Tibial nerve (tissue), 4 donors: ENCODE data around the gene CDHR1. TPM values are rescaled to one million over a fixed set of nuclear protein-coding genes. Genes with fewer than 3 reads are reported as not detected.

Experiments
- DNase-seq, 2 donors: peaks; one replicate each; pipeline ENCODE4 v3.0.0-alpha.2; 2019; ENCODE audit warnings: low spot score in 2 of 2
- H3K27ac ChIP-seq, 4 donors: fragments of 200-600 bp; sonication (generic) in 3 of 4; one replicate each; pipeline ENCODE4 v1.5.1; 2017 to 2019; ENCODE audit warnings: mild to moderate bottlenecking in 1 of 4
- H3K27me3 ChIP-seq, 2 donors: fragments of 200-600 bp; sonication (generic) in 1 of 2; one replicate each; pipeline versions ENCODE4 v1.5.1 to v1.6.0; 2017 to 2019
- H3K36me3 ChIP-seq, 3 donors: fragments of 200-600 bp; sonication (generic); one replicate each; pipeline ENCODE4 v1.5.1; 2018 to 2019
- H3K4me1 ChIP-seq, 4 donors: fragments of 200-600 bp; sonication (generic) in 3 of 4; one replicate each; pipeline ENCODE4 v1.5.1; 2017 to 2019
- H3K4me3 ChIP-seq, 4 donors: fragments of 200-600 bp; sonication (generic) in 3 of 4; one replicate each; pipeline ENCODE4 v1.5.1; 2017 to 2019; ENCODE audit warnings: mild to moderate bottlenecking in 1 of 4, moderate library complexity in 1 of 4
- H3K9me3 ChIP-seq, 4 donors: fragments of 200-600 bp; sonication (generic) in 3 of 4; one replicate each; pipeline ENCODE4 v1.5.1; 2017 to 2019
- CTCF ChIP-seq, 5 experiments: fragments of 200-600 bp in 3 of 5; fragments of 450-650 bp in 2 of 5; sonication (generic) in 3 of 5; IDR thresholded peaks; one replicate each; pipeline ENCODE4 v1.5.1; 2016 to 2019; ENCODE audit warnings: antibody characterized with exemption in 5 of 5, mild to moderate bottlenecking in 3 of 5, moderate library complexity in 2 of 5
- EP300 ChIP-seq, 2 donors: sonication (generic); formaldehyde crosslinking; IDR thresholded peaks; one replicate each; pipeline ENCODE4 v1.6.1; 2017; ENCODE audit warnings: antibody characterized with exemption in 2 of 2, mild to moderate bottlenecking in 1 of 2
- POLR2A ChIP-seq, 2 donors: fragments of 450-650 bp; IDR thresholded peaks; one replicate each; pipeline ENCODE4 v1.6.1; 2017; ENCODE audit warnings: antibody characterized with exemption in 2 of 2, mild to moderate bottlenecking in 2 of 2, moderate library complexity in 2 of 2
- WGBS, 2 donors: methylation state at CpG; one replicate each; pipeline ENCODE4 v1.1.5; 2018; 5-methylcytosine and 5-hydroxymethylcytosine counted together
- total RNA-seq, 4 donors: library from RNA; depleted of rRNA; stranded (reverse); fragments of >200 nt; gene quantifications; one replicate each; pipeline ENCODE4 v1.1.0, GENCODE V29; 2016

The CDHR1 gene
- total RNA-seq, 4 donors from 2014 or later: 0.30 to 1.0 (median 0.44) TPM; not detected in 1

- no peak for TF ChIP-seq EP300 (IDR thresholded peaks at IDR 0.05)
- TF ChIP-seq CTCF (IDR thresholded peaks at IDR 0.05): peak; percentile 54 to 78 (median 74)
- TF ChIP-seq POLR2A (IDR thresholded peaks at IDR 0.05): no peak
- H3K4me1 ChIP-seq: peaks cover 0 to 9% (median 0%) of the 10 kb centered on the region in 4 donors
- no peaks in the 10 kb centered on the region for H3K27me3 ChIP-seq
- H3K36me3 ChIP-seq: no peaks in the 10 kb centered on the region
- peaks cover 0 to 3% (median 0%) of the 10 kb centered on the region in 4 donors for H3K9me3 ChIP-seq
- peak overlapping the region in 1 of 4 donors; percentile 34 for H3K27ac ChIP-seq
- no peak overlapping the region for H3K4me3 ChIP-seq
- WGBS, 2 donors: 32 to 43% methylated on average over 31 to 35 of the region's 35 CpGs
- DNase-seq: peak; percentile 21 to 30
Measured at GRCh38 chr10:84256510-84257342, 62.4 kb downstream of the CDHR1 start.

GRCh38 chr10:84257343-84258020 is 63.1 kb downstream of the CDHR1 start:
- peaks cover 0 to 9% (median 0%) of the 10 kb centered on the region in 4 donors for H3K4me1 ChIP-seq
- WGBS, 2 donors: 71 to 79% methylated on average over 15 of the region's 15 CpGs
- H3K4me3 ChIP-seq: no peak overlapping the region
- H3K9me3 ChIP-seq: no peaks in the 10 kb centered on the region
- TF ChIP-seq EP300 (IDR thresholded peaks at IDR 0.05): no peak
- no peak for TF ChIP-seq POLR2A (IDR thresholded peaks at IDR 0.05)
- TF ChIP-seq CTCF (IDR thresholded peaks at IDR 0.05): no peak
- H3K27me3 ChIP-seq: no peaks in the 10 kb centered on the region
- DNase-seq: no peak
- H3K27ac ChIP-seq: no peak overlapping the region
- H3K36me3 ChIP-seq: no peaks in the 10 kb centered on the region

GRCh38 chr10:84258034-84258695 is 63.8 kb downstream of the CDHR1 start:
- no peak for TF ChIP-seq POLR2A (IDR thresholded peaks at IDR 0.05)
- Histone ChIP-seq H3K4me1 (peaks cover 0 to 9% (median 0%) of the 10 kb centered on the region in 4 donors), H3K4me3 (no peak overlapping the region), H3K27me3 (no peaks in the 10 kb centered on the region), H3K9me3 (no peaks in the 10 kb centered on the region), H3K36me3 (no peaks in the 10 kb centered on the region), H3K27ac (no peak overlapping the region)
- DNase-seq: no peak
- 85 to 87% methylated on average over 7 of the region's 7 CpGs for WGBS, 2 donors

GRCh38 chr10:84261236-84261915 is 67.0 kb downstream of the CDHR1 start:
- DNase-seq: no peak

More at GRCh38 chr10:84261236-84261915, 67.0 kb downstream of the CDHR1 start:
- WGBS, 2 donors: 71 to 87% methylated on average over 7 of the region's 7 CpGs
- Histone ChIP-seq H3K4me3 (no peak overlapping the region), H3K27ac (no peak overlapping the region), H3K4me1 (peaks cover 0 to 15% (median 0%) of the 10 kb centered on the region in 4 donors), H3K36me3 (no peaks in the 10 kb centered on the region), H3K27me3 (peaks cover 0 to 9% of the 10 kb centered on the region in 2 donors), H3K9me3 (no peaks in the 10 kb centered on the region)
- TF ChIP-seq CTCF (IDR thresholded peaks at IDR 0.05) (no peak), POLR2A (IDR thresholded peaks at IDR 0.05) (no peak), EP300 (IDR thresholded peaks at IDR 0.05) (no peak)
